Liver (tissue), 3 donors: Measurements from ENCODE around the gene OR5A2.

Experiments
- JUND ChIP-seq, 2 donors: IDR thresholded peaks; 2 replicates each; pipeline ENCODE4 v1.6.1; 2016; ENCODE audit warnings: antibody characterized with exemption in 2 of 2
- NR2F2 ChIP-seq: IDR thresholded peaks from 2 replicates; pipeline ENCODE4 v1.6.1; 2016; ENCODE audit warnings: antibody characterized with exemption
- RAD21 ChIP-seq, 2 donors: IDR thresholded peaks; 2 replicates each; pipeline ENCODE4 v1.6.1; 2016; ENCODE audit warnings: antibody characterized with exemption in 2 of 2, mild to moderate bottlenecking in 2 of 2
- RXRA ChIP-seq, 2 donors: IDR thresholded peaks; 2 replicates each; pipeline ENCODE4 v1.6.1; 2017 to 2018; ENCODE audit warnings: antibody characterized with exemption in 2 of 2, mild to moderate bottlenecking in 1 of 2
- TAF1 ChIP-seq: conservative IDR thresholded peaks from 2 replicates; pipeline ENCODE4 v1.6.1; 2016; ENCODE audit warnings: antibody characterized with exemption, mild to moderate bottlenecking
- TF ChIP-seq, protein P1 (sequence below): fragments of 150-350 bp; IDR thresholded peaks from 2 replicates; pipeline ENCODE4 v1.5.1; 2017; ENCODE audit warnings: improper control_type of control experiment, low read depth, low read length; ENCODE audit not compliant: missing input control
- TF ChIP-seq, protein P2 (sequence below): IDR thresholded peaks from 2 replicates; pipeline ENCODE4 v1.6.1; 2016; ENCODE audit warnings: antibody characterized with exemption
- TF ChIP-seq, protein P3 (sequence below): IDR thresholded peaks from 2 replicates; pipeline ENCODE4 v1.6.1; 2016; ENCODE audit warnings: antibody characterized with exemption
- donor health status: healthy.
- donor health status: healthy.

DNA sequence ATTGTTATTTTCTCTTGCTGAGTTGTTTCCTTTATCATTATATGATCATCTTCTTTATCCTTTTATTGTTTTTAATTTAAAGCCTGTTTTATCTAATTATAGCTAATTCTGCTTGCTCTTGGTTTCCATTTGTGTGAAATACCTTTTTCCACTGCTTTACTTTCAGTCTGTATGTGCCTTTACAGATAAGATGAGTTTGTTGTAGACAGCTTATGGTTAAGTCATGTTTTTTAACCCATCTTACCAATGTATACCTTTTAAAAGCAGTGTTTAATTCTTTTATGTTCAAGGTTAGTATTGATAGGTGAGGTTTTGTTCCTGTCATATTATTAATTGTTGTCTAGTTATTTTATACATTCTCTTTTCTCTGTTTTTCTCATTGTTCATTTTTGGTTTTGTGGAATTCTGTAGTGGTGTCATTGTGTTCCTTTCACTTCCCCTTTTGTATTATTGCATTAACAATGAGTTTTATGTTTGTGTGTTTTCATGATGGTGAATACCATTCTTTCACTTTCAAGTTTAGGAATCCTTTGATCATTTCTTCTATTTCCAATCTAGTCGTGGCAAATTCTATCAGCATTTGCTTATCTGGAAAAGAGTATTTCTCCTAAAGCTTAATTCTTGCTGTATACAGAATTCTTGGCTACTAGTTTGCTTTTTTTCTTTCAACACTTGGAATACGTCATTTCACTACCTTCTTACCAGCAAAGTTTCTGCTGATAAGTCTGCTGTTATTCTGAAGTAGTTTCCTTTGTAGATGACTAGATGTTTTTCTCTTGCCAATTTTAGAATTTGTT is 45.8 kb downstream of the OR5A2 start:
- TF ChIP-seq, protein P1, sequence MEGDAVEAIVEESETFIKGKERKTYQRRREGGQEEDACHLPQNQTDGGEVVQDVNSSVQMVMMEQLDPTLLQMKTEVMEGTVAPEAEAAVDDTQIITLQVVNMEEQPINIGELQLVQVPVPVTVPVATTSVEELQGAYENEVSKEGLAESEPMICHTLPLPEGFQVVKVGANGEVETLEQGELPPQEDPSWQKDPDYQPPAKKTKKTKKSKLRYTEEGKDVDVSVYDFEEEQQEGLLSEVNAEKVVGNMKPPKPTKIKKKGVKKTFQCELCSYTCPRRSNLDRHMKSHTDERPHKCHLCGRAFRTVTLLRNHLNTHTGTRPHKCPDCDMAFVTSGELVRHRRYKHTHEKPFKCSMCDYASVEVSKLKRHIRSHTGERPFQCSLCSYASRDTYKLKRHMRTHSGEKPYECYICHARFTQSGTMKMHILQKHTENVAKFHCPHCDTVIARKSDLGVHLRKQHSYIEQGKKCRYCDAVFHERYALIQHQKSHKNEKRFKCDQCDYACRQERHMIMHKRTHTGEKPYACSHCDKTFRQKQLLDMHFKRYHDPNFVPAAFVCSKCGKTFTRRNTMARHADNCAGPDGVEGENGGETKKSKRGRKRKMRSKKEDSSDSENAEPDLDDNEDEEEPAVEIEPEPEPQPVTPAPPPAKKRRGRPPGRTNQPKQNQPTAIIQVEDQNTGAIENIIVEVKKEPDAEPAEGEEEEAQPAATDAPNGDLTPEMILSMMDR, result no peak
- TF ChIP-seq RXRA (IDR thresholded peaks at IDR 0.05), result no peak
- TF ChIP-seq RAD21 (IDR thresholded peaks at IDR 0.05), result no peak
- TF ChIP-seq TAF1, result no peak
- TF ChIP-seq JUND (IDR thresholded peaks at IDR 0.05), result no peak
- TF ChIP-seq, protein P2, sequence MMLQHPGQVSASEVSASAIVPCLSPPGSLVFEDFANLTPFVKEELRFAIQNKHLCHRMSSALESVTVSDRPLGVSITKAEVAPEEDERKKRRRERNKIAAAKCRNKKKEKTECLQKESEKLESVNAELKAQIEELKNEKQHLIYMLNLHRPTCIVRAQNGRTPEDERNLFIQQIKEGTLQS, result no peak
- TF ChIP-seq NR2F2, result no peak
- TF ChIP-seq, protein P3, sequence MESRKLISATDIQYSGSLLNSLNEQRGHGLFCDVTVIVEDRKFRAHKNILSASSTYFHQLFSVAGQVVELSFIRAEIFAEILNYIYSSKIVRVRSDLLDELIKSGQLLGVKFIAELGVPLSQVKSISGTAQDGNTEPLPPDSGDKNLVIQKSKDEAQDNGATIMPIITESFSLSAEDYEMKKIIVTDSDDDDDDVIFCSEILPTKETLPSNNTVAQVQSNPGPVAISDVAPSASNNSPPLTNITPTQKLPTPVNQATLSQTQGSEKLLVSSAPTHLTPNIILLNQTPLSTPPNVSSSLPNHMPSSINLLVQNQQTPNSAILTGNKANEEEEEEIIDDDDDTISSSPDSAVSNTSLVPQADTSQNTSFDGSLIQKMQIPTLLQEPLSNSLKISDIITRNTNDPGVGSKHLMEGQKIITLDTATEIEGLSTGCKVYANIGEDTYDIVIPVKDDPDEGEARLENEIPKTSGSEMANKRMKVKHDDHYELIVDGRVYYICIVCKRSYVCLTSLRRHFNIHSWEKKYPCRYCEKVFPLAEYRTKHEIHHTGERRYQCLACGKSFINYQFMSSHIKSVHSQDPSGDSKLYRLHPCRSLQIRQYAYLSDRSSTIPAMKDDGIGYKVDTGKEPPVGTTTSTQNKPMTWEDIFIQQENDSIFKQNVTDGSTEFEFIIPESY, result no peak
